ENCODE data around the gene TMEM88. TPM values are rescaled to one million over a fixed set of nuclear protein-coding genes. Genes with fewer than 3 reads are reported as not detected.

TMEM88 gene
- total and polyA plus RNA-seq, 2 experiments from 2014 or later, result 73.3 to 241 TPM

GRCh38 chr17:7818746-7819645 lies 35.9 kb upstream of the TMEM88 start:
- DNase-seq (ENCODE audit: low spot score), result no peak
- no peak overlapping the region for H2AFZ ChIP-seq
- no peak overlapping the region for H3K4me2 ChIP-seq
- no peak overlapping the region for H3K4me3 ChIP-seq
- H4K20me1 ChIP-seq (ENCODE audit: insufficient read depth, poor library complexity, severe bottlenecking), result no peaks in the 10 kb centered on the region
- H3K79me2 ChIP-seq, result no peaks in the 10 kb centered on the region
- no peak for TF ChIP-seq EZH2 (IDR thresholded peaks at IDR 0.05; ENCODE audit: borderline replicate concordance)
- no peak for TF ChIP-seq CTCF (IDR thresholded peaks at IDR 0.05; ENCODE audit: poor library complexity)
- TF ChIP-seq EZH2phosphoT487 (IDR thresholded peaks at IDR 0.05; ENCODE audit: low read depth, severe bottlenecking, unreplicated experiment), result no peak
- no peaks in the 10 kb centered on the region for H3K9me2 ChIP-seq (replicated peaks; ENCODE audit: insufficient read depth)
- no peaks in the 10 kb centered on the region for H3K36me3 ChIP-seq (replicated peaks; ENCODE audit: insufficient read depth, low read depth)
- H3K4me1 ChIP-seq (ENCODE audit: insufficient read depth), result peaks cover 9% of the 10 kb centered on the region
- no peaks in the 10 kb centered on the region for H3K9me3 ChIP-seq (ENCODE audit: low read depth)
- H3K27ac ChIP-seq, result no peak overlapping the region
- no peaks in the 10 kb centered on the region for H3K27me3 ChIP-seq
- 97% methylated on average over 25 of the region's 27 CpGs for WGBS (ENCODE audit: low lambda C conversion rate, missing lambda C conversion rate)

GRCh38 chr17:7820231-7820630 lies 34.6 kb upstream of the TMEM88 start:
- H3K9me3 ChIP-seq (ENCODE audit: low read depth), result no peaks in the 10 kb centered on the region
- no peak for TF ChIP-seq EZH2 (IDR thresholded peaks at IDR 0.05; ENCODE audit: borderline replicate concordance)
- TF ChIP-seq CTCF (IDR thresholded peaks at IDR 0.05; ENCODE audit: poor library complexity), result no peak
- no peaks in the 10 kb centered on the region for H3K36me3 ChIP-seq (replicated peaks; ENCODE audit: insufficient read depth, low read depth)
- H3K4me2 ChIP-seq, result no peak overlapping the region
- H3K9me2 ChIP-seq (replicated peaks; ENCODE audit: insufficient read depth), result no peaks in the 10 kb centered on the region
- no peaks in the 10 kb centered on the region for H3K79me2 ChIP-seq
- no peaks in the 10 kb centered on the region for H3K27me3 ChIP-seq
- no peak overlapping the region for H3K4me3 ChIP-seq
- H4K20me1 ChIP-seq (ENCODE audit: insufficient read depth, poor library complexity, severe bottlenecking), result no peaks in the 10 kb centered on the region
- no peak overlapping the region for H3K27ac ChIP-seq
- H2AFZ ChIP-seq, result no peak overlapping the region
- DNase-seq (ENCODE audit: low spot score), result peak; percentile 1
- WGBS (ENCODE audit: low lambda C conversion rate, missing lambda C conversion rate), result 87% methylated on average over 5 of the region's 5 CpGs
- peaks cover 9% of the 10 kb centered on the region for H3K4me1 ChIP-seq (ENCODE audit: insufficient read depth)

GRCh38 chr17:7822126-7822525 lies 32.7 kb upstream of the TMEM88 start:
- DNase-seq (ENCODE audit: low spot score), result no peak
- peaks cover 3% of the 10 kb centered on the region for H3K4me1 ChIP-seq (ENCODE audit: insufficient read depth)
- H3K4me3 ChIP-seq, result no peak overlapping the region
- TF ChIP-seq CTCF (IDR thresholded peaks at IDR 0.05; ENCODE audit: poor library complexity) (no peak), EZH2 (IDR thresholded peaks at IDR 0.05; ENCODE audit: borderline replicate concordance) (no peak)
- 80% methylated on average over 14 of the region's 14 CpGs for WGBS (ENCODE audit: low lambda C conversion rate, missing lambda C conversion rate)
- no peaks in the 10 kb centered on the region for H3K36me3 ChIP-seq (replicated peaks; ENCODE audit: insufficient read depth, low read depth)
- no peaks in the 10 kb centered on the region for H3K79me2 ChIP-seq
- H3K9me3 ChIP-seq (ENCODE audit: low read depth), result no peaks in the 10 kb centered on the region
- H3K27ac ChIP-seq, result no peak overlapping the region
- no peaks in the 10 kb centered on the region for H3K27me3 ChIP-seq
- no peak overlapping the region for H2AFZ ChIP-seq
- H3K4me2 ChIP-seq, result no peak overlapping the region
- no peaks in the 10 kb centered on the region for H4K20me1 ChIP-seq (ENCODE audit: insufficient read depth, poor library complexity, severe bottlenecking)
- no peaks in the 10 kb centered on the region for H3K9me2 ChIP-seq (replicated peaks; ENCODE audit: insufficient read depth)

All from hepatocyte (in vitro differentiated cells).